Nephron (organoid): ENCODE measurements around the gene ABCA12.
A peak's percentile ranks its signal among the peaks of the same experiment; 100 is the strongest.

ENCODE experiments used
- H3K27ac Mint-ChIP-seq, 3 experiments: 2 replicates each; pipeline ENCODE4 v1.8.0; 2020; ENCODE audit warnings: mixed read lengths in 3 of 3, mild to moderate bottlenecking in 2 of 3, moderate library complexity in 1 of 3
- H3K27me3 Mint-ChIP-seq: 2 replicates; pipeline ENCODE4 v1.8.0; 2021; ENCODE audit warnings: low read depth, mild to moderate bottlenecking, moderate library complexity, mixed read lengths
- H3K36me3 Mint-ChIP-seq: 2 replicates; pipeline ENCODE4 v1.8.0; 2020; ENCODE audit warnings: low read depth, mixed read lengths
- H3K4me1 Mint-ChIP-seq: 2 replicates; pipeline ENCODE4 v1.8.0; 2020; ENCODE audit warnings: mixed read lengths
- H3K4me3 Mint-ChIP-seq, 3 experiments: 2 replicates each; pipeline ENCODE4 v1.8.0; 2020; ENCODE audit warnings: mild to moderate bottlenecking in 3 of 3, mixed read lengths in 3 of 3, moderate library complexity in 2 of 3
- H3K9me3 Mint-ChIP-seq: 2 replicates; pipeline ENCODE4 v1.8.0; 2020; ENCODE audit warnings: mixed read lengths
- TF ChIP-seq, protein P1 (sequence below), 3 experiments: fragments of 200-600 bp; sonication (generic); IDR thresholded peaks; one replicate each; pipeline ENCODE4 v1.5.0; 2021; ENCODE audit warnings: antibody characterized with exemption in 3 of 3; ENCODE audit not compliant: unreplicated experiment in 3 of 3

ABCA12 gene

GRCh38 chr2:215083146-215083545, 55.3 kb downstream of the ABCA12 start:
- Mint-ChIP-seq H3K27me3 (peaks cover 4% of the 10 kb centered on the region), H3K4me3 (no peak overlapping the region), H3K27ac (no peak overlapping the region), H3K9me3 (no peaks in the 10 kb centered on the region), H3K4me1 (peaks cover under 1% of the 10 kb centered on the region), H3K36me3 (no peaks in the 10 kb centered on the region)
- TF ChIP-seq, protein P1, sequence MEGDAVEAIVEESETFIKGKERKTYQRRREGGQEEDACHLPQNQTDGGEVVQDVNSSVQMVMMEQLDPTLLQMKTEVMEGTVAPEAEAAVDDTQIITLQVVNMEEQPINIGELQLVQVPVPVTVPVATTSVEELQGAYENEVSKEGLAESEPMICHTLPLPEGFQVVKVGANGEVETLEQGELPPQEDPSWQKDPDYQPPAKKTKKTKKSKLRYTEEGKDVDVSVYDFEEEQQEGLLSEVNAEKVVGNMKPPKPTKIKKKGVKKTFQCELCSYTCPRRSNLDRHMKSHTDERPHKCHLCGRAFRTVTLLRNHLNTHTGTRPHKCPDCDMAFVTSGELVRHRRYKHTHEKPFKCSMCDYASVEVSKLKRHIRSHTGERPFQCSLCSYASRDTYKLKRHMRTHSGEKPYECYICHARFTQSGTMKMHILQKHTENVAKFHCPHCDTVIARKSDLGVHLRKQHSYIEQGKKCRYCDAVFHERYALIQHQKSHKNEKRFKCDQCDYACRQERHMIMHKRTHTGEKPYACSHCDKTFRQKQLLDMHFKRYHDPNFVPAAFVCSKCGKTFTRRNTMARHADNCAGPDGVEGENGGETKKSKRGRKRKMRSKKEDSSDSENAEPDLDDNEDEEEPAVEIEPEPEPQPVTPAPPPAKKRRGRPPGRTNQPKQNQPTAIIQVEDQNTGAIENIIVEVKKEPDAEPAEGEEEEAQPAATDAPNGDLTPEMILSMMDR (IDR thresholded peaks at IDR 0.05; ENCODE audit: unreplicated experiment in 3 of 3): no peak

- H3K36me3 Mint-ChIP-seq: no peaks in the 10 kb centered on the region
Measured at GRCh38 chr2:215082446-215082845, 56.0 kb downstream of the ABCA12 start.

DNA sequence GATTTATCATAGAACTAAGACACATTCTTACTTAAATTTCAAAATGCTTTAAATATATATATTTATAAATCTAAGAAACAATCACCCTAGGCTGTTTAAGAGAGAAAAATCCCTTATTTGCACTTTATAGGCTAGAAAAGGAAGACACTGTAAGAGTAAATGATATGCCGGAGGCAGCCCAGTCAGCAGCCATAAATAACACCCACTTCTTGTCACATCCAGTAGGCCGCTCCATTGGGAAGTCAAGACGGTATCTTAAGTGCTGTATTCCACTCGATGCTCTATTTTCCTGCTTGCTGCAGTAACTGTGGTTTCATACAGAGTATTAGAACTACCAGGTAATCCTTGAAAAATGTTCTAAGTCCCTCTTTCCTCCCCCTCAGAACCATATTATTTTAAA, 57.9 kb downstream of the ABCA12 start:
- Mint-ChIP-seq H3K27ac (no peak overlapping the region), H3K27me3 (peaks cover 4% of the 10 kb centered on the region), H3K4me1 (peaks cover 9% of the 10 kb centered on the region), H3K4me3 (no peak overlapping the region), H3K9me3 (no peaks in the 10 kb centered on the region), H3K36me3 (no peaks in the 10 kb centered on the region)
- TF ChIP-seq, protein P1 (IDR thresholded peaks at IDR 0.05; ENCODE audit: unreplicated experiment in 3 of 3): no peak

More at GRCh38 chr2:215082446-215082845, 56.0 kb downstream of the ABCA12 start:
- H3K9me3 Mint-ChIP-seq: no peaks in the 10 kb centered on the region
- H3K27me3 Mint-ChIP-seq: peaks cover 4% of the 10 kb centered on the region
- peak overlapping the region in 1 of 3 experiments; percentile 49 for H3K27ac Mint-ChIP-seq
- H3K4me1 Mint-ChIP-seq: peaks cover 6% of the 10 kb centered on the region
- H3K4me3 Mint-ChIP-seq: no peak overlapping the region
- TF ChIP-seq, protein P1 (IDR thresholded peaks at IDR 0.05; ENCODE audit: unreplicated experiment in 3 of 3): no peak

- TF ChIP-seq, protein P1 (IDR thresholded peaks at IDR 0.05; ENCODE audit: unreplicated experiment in 3 of 3): no peak
- no peaks in the 10 kb centered on the region for H3K9me3 Mint-ChIP-seq
- no peaks in the 10 kb centered on the region for H3K36me3 Mint-ChIP-seq
- H3K4me1 Mint-ChIP-seq: no peaks in the 10 kb centered on the region
- H3K27me3 Mint-ChIP-seq: peaks cover 3% of the 10 kb centered on the region
- no peak overlapping the region for H3K4me3 Mint-ChIP-seq
- no peak overlapping the region for H3K27ac Mint-ChIP-seq
Measured at GRCh38 chr2:215071676-215072075, 66.8 kb downstream of the ABCA12 start.

DNA sequence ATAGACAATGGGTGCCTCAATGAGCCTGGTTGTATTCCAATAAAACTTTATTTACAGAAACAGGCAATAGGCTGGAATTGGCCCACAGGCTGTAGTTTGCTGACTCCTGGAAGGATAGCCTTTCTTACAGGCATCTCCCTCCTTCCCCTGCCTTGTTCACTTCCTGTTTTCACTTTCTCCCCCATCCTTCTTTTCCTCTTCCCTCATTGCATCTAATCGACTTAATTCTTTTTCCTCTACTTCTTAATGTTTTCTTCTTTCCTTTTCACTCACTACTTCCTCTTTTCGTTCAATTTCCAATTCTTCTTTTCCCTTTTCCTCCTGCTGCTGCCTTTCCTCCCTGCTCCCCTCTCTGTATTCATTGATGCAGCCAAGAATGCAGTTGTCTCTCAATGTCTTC, 70.0 kb downstream of the ABCA12 start:
- Mint-ChIP-seq H3K27me3 (no peaks in the 10 kb centered on the region), H3K9me3 (no peaks in the 10 kb centered on the region), H3K4me3 (no peak overlapping the region), H3K27ac (no peak overlapping the region), H3K36me3 (no peaks in the 10 kb centered on the region), H3K4me1 (no peaks in the 10 kb centered on the region)
- TF ChIP-seq, protein P1 (IDR thresholded peaks at IDR 0.05; ENCODE audit: unreplicated experiment in 3 of 3): no peak

GRCh38 chr2:215066124-215066523, 72.3 kb downstream of the ABCA12 start:
- Mint-ChIP-seq H3K4me1 (peaks cover 1% of the 10 kb centered on the region), H3K9me3 (no peaks in the 10 kb centered on the region), H3K27ac (no peak overlapping the region), H3K36me3 (no peaks in the 10 kb centered on the region), H3K27me3 (no peaks in the 10 kb centered on the region), H3K4me3 (no peak overlapping the region)
- TF ChIP-seq, protein P1 (IDR thresholded peaks at IDR 0.05; ENCODE audit: unreplicated experiment in 3 of 3): no peak
